ENCODE measurements around the gene ATF6. TPM values are rescaled to one million over a fixed set of nuclear protein-coding genes. Genes with fewer than 3 reads are reported as not detected.

Gene ATF6
- total RNA-seq, 2 donors from 2014 or later = 21.3 to 24.9 TPM

DNA sequence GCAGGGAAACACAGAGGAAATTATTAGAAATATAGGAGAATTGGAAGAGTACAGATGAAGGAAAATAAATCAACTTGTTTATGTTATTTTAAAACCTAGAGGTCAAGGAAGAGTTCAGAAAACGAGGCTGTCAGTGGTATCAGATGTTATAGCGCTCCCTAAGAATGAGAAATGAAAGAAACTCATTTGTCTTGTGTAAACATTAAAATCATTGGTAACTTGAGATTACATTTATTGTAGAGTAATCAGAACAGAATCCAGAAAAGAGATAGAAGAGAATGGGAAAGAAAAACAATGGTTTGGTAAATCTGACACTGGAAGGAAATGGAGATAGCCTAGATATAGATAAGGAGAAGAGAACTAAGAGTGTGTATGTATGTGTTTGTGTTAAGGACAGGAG lies 106.4 kb downstream of the ATF6 start:
- no peak for ATAC-seq
- no peak for DNase-seq (ENCODE audit: low spot score in 2 of 2)

DNA sequence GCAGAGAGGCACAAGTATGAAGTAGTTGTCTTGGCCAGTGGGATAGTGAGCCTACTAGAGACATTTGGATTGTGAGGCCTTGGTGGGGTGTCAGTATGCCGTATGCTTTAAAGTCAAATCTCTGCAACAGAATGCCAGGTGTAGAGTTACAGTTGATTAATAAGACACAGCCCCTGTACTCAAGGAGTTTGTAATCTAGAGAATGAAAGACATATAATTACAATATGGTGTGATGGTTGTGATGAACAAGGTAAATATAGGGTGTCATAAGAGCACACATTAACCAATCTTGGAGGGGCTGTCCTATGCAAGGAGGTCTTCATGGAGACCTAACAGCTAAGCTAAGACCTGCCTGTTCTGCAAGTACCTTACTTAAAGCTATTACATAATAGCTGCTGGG lies 113.1 kb downstream of the ATF6 start:
- no peak for DNase-seq (ENCODE audit: low spot score in 2 of 2)
- no peak for ATAC-seq
- H3K27ac Mint-ChIP-seq = no peak overlapping the region
- no peaks in the 10 kb centered on the region for H3K36me3 Mint-ChIP-seq
- no peaks in the 10 kb centered on the region for H3K9me3 Mint-ChIP-seq

More for the DNA sequence above, 106.4 kb downstream of the ATF6 start:
- Mint-ChIP-seq H3K36me3 (no peaks in the 10 kb centered on the region), H3K27ac (no peak overlapping the region), H3K9me3 (no peaks in the 10 kb centered on the region)

DNA sequence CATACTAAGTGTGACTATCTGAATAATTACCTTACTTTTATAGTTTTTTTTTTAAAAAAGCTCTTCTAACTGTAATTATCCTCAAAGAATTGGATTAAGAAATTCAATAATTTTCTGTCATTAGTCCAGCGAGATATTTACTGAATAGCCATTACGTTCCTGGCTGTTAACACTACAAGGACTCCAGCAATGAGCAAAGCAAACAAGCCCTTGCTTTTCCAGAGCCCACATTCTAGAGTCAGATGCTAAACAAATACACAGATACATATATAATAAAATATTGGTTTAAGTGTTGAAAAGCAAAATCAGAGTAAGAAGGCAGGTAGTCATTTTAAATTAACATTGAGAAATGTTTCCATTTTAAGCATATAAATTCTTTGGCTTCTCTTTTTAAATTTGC lies 118.4 kb downstream of the ATF6 start:
- peaks cover 11 to 15% of the 10 kb centered on the region in 2 donors for H3K36me3 Mint-ChIP-seq
- DNase-seq (ENCODE audit: low spot score in 2 of 2) = no peak
- H3K27ac Mint-ChIP-seq = no peak overlapping the region
- no peak for ATAC-seq
- H3K9me3 Mint-ChIP-seq = no peaks in the 10 kb centered on the region

DNA sequence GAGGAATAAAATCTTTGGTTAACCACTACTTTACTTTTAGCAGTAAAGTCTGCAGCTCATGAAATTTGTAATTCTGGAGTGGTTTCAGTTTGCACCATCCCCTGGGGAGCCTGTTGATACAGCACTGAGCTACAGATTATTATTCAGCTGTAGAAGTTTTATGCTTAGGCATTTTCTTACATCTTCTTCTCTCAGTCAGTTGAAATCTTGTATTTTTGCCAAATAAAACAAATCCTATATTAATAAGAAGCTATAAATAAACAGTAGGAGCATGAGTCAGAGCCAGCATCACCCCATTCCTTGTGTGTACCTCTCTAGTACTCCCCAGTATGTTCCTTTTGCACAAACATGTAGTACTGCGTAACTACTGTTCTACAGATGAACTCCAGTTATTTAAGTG lies 118.9 kb downstream of the ATF6 start:
- peaks cover 16 to 20% of the 10 kb centered on the region in 2 donors for H3K36me3 Mint-ChIP-seq
- no peaks in the 10 kb centered on the region for H3K9me3 Mint-ChIP-seq

DNA sequence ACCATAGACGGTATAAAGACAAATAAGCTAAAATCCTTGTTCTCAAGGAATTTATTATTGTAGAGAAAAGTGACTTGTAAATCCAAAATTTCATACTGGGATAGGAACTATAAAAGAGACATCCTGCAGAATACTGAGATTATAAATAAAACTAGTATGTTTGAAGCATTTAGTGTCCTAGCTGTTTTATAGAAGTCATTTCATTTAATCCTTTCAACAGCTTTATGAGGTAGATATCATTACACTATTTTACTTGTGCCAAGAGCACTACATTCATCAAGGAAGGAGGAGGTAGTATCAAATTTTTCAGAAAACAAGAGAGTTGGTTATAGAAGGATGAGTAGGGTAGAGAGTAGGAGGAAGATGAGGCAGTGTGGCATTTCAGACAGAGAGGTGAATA lies 119.6 kb downstream of the ATF6 start:
- DNase-seq (ENCODE audit: low spot score in 2 of 2) (no peak), ATAC-seq (no peak)
- H3K36me3 Mint-ChIP-seq = peaks cover 24 to 25% of the 10 kb centered on the region in 2 donors
- H3K9me3 Mint-ChIP-seq = no peaks in the 10 kb centered on the region
- no peak overlapping the region for H3K27ac Mint-ChIP-seq

More for the DNA sequence above, 118.9 kb downstream of the ATF6 start:
- ATAC-seq (no peak), DNase-seq (ENCODE audit: low spot score in 2 of 2) (no peak)
- no peak overlapping the region for H3K27ac Mint-ChIP-seq

GRCh38 chr1:161886589-161886988 lies 120.5 kb downstream of the ATF6 start:
- no peak for DNase-seq (ENCODE audit: low spot score in 2 of 2)
- ATAC-seq = no peak
- Mint-ChIP-seq H3K36me3 (peaks cover 32 to 33% of the 10 kb centered on the region in 2 donors), H3K27ac (no peak overlapping the region), H3K9me3 (no peaks in the 10 kb centered on the region)

DNA sequence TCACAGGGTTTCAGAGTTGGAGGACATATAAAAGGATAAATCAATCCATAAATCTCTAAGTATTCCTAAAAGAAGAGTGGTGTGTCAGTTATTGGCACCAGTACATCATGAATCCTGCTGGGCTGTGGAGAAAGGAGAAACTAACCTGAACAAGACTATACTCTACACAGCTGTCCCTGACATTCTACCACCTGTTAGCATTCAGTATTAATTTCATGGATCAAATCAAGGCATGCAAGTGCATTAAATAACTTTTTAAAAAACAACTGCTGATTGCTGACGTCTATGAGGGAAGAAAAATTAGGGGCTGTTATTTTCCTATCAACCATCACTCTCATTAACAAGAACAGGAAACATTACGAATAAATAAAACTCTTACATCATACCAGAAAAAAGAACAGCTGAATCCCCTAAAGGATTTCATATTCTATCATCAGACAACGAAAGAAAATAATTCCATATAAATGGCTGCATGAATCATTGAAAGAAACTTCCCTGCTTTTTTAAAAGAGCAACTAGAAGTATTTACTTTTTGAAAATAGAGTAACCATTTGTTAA lies 121.7 kb downstream of the ATF6 start:
- DNase-seq (ENCODE audit: low spot score in 2 of 2) = no peak
- Mint-ChIP-seq H3K27ac (no peak overlapping the region), H3K9me3 (no peaks in the 10 kb centered on the region), H3K36me3 (peaks cover 32 to 34% of the 10 kb centered on the region in 2 donors)
- no peak for ATAC-seq

- Mint-ChIP-seq H3K27ac (no peak overlapping the region), H3K36me3 (peaks cover 34 to 40% of the 10 kb centered on the region in 2 donors), H3K9me3 (no peaks in the 10 kb centered on the region)
- DNase-seq (ENCODE audit: low spot score in 2 of 2) (no peak), ATAC-seq (no peak)
Observed at GRCh38 chr1:161890574-161890973, 124.5 kb downstream of the ATF6 start.

DNA sequence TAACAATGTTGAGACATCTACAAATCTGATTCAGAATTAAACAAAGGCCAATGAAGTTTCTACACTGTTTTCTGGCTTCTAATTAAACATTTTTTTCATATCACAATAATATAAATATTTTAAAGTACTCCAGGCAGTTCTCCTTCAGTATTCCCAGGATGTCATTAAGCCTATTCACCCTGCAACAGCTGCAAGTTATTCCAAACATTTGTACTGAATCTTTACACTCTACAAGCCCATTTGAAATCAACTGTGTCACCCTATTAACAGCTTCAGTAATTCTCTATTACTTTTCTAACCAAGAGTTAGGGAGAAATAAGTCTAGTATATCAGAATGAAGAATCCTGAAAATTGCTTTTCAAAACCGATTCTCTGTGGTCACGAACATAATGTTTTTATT lies 133.0 kb downstream of the ATF6 start:
- H3K9me3 Mint-ChIP-seq = no peaks in the 10 kb centered on the region
- H3K27ac Mint-ChIP-seq = no peak overlapping the region
- DNase-seq (ENCODE audit: low spot score in 2 of 2) (no peak), ATAC-seq (no peak)
- no peaks in the 10 kb centered on the region for H3K36me3 Mint-ChIP-seq

GRCh38 chr1:161900160-161900559 lies 134.0 kb downstream of the ATF6 start:
- ATAC-seq (no peak), DNase-seq (ENCODE audit: low spot score in 2 of 2) (no peak)
- Mint-ChIP-seq H3K36me3 (no peaks in the 10 kb centered on the region), H3K27ac (no peak overlapping the region), H3K9me3 (no peaks in the 10 kb centered on the region)

- no peak for DNase-seq (ENCODE audit: low spot score in 2 of 2)
- Mint-ChIP-seq H3K36me3 (no peaks in the 10 kb centered on the region), H3K27ac (no peak overlapping the region), H3K9me3 (no peaks in the 10 kb centered on the region)
- no peak for ATAC-seq
Observed at GRCh38 chr1:161902182-161902581, 136.1 kb downstream of the ATF6 start.

DNA sequence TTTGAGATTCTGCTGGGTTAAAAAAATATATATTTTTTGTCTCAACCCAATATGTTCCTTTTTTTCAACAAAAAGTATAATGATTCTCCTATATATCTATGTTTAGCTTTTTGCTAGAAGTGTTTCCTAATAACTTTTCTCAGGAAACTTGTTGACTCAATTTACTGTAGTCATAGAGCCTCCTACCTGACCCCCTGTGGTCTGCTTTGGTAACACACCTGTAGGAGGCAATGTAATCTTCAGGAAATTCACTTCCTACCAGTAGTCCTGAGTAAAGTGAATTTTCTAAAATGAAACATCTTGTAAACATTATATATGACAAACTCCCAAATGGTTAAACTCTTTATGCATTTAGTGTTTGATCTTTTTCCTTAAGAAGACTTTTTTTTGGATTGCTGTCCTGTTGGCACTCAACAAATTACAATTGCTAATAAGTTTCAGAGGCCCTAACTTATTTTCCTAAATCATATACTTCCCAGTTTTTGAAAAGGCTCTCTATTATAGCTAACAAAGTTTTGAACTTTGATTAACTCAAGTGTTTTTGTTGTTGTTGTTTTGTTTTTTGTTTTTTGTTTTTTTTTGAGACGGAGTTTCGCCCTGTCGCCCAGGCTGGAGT lies 139.3 kb downstream of the ATF6 start:
- no peak for DNase-seq (ENCODE audit: low spot score in 2 of 2)
- H3K27ac Mint-ChIP-seq = no peak overlapping the region
- H3K36me3 Mint-ChIP-seq = no peaks in the 10 kb centered on the region
- H3K9me3 Mint-ChIP-seq = no peaks in the 10 kb centered on the region
- ATAC-seq = peak; percentile 54 to 68

DNA sequence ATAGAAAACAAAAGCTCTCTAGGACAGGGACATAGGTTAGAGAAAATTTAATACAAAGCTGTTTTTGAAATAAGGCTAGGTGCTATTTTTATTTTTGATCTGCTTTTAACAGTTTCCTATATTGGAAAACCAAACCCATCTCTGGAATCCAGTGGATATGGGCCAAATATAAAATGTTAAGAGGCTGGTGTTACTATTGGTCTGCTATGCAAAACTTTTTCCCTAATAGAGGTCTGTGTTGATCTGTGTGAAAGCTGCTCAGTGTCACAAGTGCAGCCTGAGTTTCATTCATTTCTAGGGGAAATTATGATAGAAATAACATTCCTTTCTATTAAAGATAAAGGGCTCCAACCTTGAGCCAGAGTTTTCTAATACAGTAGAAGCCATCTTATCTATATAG lies 141.1 kb downstream of the ATF6 start:
- Mint-ChIP-seq H3K9me3 (no peaks in the 10 kb centered on the region), H3K36me3 (no peaks in the 10 kb centered on the region), H3K27ac (no peak overlapping the region)
- no peak for DNase-seq (ENCODE audit: low spot score in 2 of 2)
- ATAC-seq = no peak

GRCh38 chr1:161908264-161908663 lies 142.1 kb downstream of the ATF6 start:
- ATAC-seq = no peak
- no peak overlapping the region for H3K27ac Mint-ChIP-seq
- H3K9me3 Mint-ChIP-seq = no peaks in the 10 kb centered on the region
- peaks cover 0 to 6% of the 10 kb centered on the region in 2 donors for H3K36me3 Mint-ChIP-seq
- DNase-seq (ENCODE audit: low spot score in 2 of 2) = no peak

DNA sequence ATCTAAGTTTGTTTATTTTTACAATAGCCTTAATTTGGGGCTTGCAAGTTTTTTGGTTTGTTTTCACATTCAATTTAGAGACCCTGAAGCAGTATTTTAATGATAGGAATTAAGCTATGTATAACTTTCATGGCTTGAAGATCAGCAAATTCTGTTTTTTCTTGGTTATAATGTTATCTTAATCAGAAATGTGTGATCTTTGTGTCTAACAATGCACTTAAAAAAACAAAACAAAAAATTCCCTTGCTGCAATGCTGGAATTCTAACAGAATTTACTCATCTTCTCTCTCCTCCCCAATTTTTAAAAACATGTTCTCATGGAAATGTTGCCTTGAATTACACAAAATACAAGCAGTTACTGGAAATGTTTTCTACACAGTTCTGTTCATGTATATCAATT lies 144.5 kb downstream of the ATF6 start:
- Mint-ChIP-seq H3K9me3 (no peaks in the 10 kb centered on the region), H3K36me3 (peaks cover 0 to 6% of the 10 kb centered on the region in 2 donors), H3K27ac (no peak overlapping the region)
- no peak for ATAC-seq
- DNase-seq (ENCODE audit: low spot score in 2 of 2) = no peak

DNA sequence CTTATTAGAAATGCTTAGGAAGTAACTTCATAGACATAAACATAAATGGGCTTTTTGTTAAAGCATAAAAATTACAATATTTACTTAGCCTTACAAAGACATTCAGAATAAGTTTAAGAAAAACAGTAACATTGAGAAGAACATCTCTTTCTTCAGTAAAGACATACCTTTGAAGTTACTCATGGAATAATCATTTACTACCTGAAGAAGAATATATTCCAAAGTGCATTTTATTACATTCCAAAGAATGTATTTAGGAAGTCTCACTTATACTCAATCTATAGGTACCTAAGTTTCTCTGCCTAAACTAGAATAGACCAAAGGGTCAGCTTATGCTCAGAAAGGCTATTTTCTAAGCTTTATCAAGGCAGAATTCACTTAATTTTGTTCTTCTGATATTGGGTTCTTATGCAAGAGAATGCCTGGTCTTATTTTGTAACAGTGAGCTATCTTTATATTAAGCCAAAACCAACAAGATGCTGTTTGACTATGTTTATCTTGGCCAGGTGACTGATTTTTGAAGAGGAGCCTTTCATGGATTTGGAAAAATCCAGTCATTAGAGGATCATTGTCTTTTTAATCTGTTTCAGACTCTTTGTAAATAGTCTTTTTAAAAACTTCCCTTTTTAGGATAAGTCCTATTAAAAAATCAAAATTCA lies 147.5 kb downstream of the ATF6 start:
- ATAC-seq = no peak
- H3K27ac Mint-ChIP-seq = no peak overlapping the region
- H3K36me3 Mint-ChIP-seq = peaks cover 0 to 6% of the 10 kb centered on the region in 2 donors
- no peaks in the 10 kb centered on the region for H3K9me3 Mint-ChIP-seq
- no peak for DNase-seq (ENCODE audit: low spot score in 2 of 2)

DNA sequence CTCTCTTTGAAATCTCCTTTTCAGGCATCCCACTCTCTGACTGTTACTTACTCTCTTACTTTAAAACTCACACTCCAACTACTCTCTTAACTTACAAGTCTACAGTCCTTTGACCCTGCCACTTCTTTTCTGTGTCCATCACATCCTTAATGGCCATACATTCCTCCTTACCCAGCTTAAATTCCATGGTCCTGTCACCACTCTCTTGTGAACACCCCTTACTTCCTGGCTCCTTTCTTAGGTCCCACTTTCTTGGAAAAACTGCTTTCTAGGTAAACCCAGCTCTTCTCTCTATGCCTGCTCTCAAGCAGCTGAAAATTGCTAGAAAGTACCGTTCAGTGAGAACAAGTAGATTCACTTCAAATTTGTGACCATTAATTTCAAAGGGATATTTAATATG lies 148.5 kb downstream of the ATF6 start:
- no peak overlapping the region for H3K27ac Mint-ChIP-seq
- ATAC-seq = peak in 1 of 2 donors; percentile 23

GRCh38 chr1:161915051-161915503 lies 149.0 kb downstream of the ATF6 start:
- Mint-ChIP-seq H3K36me3 (peaks cover 0 to 12% of the 10 kb centered on the region in 2 donors), H3K27ac (no peak overlapping the region), H3K9me3 (no peaks in the 10 kb centered on the region)
- ATAC-seq (peak; percentile 82 to 90), DNase-seq (ENCODE audit: low spot score in 2 of 2) (peak in 1 of 2 donors; percentile 21)

More for the DNA sequence above, 148.5 kb downstream of the ATF6 start:
- Mint-ChIP-seq H3K36me3 (peaks cover 0 to 9% of the 10 kb centered on the region in 2 donors), H3K9me3 (no peaks in the 10 kb centered on the region)
- DNase-seq (ENCODE audit: low spot score in 2 of 2) = no peak
